ENCODE measurements around the gene TEKT3. TPM values are rescaled to one million over a fixed set of nuclear protein-coding genes. Genes with fewer than 3 reads are reported as not detected.

TEKT3 gene
- total RNA-seq, 1 donor from 2014 or later, result not detected

DNA sequence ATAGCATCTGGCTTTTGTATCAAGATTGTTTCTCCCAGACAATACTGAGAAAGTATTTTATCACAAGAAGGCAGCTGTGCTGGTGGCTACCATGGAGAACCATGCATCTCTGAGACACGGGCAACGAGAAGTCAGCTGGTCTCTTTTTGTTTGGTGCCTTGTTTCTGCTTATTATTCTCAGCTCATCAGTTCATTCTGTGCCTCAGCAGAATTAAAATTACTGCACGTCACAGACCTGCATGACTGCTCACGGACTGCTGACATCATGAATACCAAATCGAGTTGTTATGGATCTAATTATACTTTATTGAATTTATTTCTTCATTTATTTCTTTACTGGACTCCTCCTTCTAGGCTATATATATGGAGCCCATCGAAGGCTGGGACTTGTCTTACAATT is 57.3 kb downstream of the TEKT3 start:
- peaks cover 3% of the 10 kb centered on the region for H3K27me3 Mint-ChIP-seq (ENCODE audit: low read depth)
- intact Hi-C loops (cut with micrococcal nuclease), result no loop called here
- H3K27ac Mint-ChIP-seq, result no peak overlapping the region
- no peaks in the 10 kb centered on the region for H3K36me3 Mint-ChIP-seq (ENCODE audit: low read depth)
- H3K4me1 Mint-ChIP-seq (ENCODE audit: low read depth), result peaks cover 3% of the 10 kb centered on the region
- no peaks in the 10 kb centered on the region for H3K9me3 Mint-ChIP-seq
- H3K4me3 Mint-ChIP-seq (ENCODE audit: low read depth), result no peak overlapping the region
- no peak for DNase-seq (ENCODE audit: low spot score)

- H3K4me1 Mint-ChIP-seq (ENCODE audit: low read depth), result peaks cover 3% of the 10 kb centered on the region
- H3K9me3 Mint-ChIP-seq, result no peaks in the 10 kb centered on the region
- no peak overlapping the region for H3K27ac Mint-ChIP-seq
- intact Hi-C loops (cut with micrococcal nuclease), result no loop called here
- no peak overlapping the region for H3K4me3 Mint-ChIP-seq (ENCODE audit: low read depth)
- peaks cover 3% of the 10 kb centered on the region for H3K27me3 Mint-ChIP-seq (ENCODE audit: low read depth)
- H3K36me3 Mint-ChIP-seq (ENCODE audit: low read depth), result no peaks in the 10 kb centered on the region
- DNase-seq (ENCODE audit: low spot score), result no peak
Observed at GRCh38 chr17:15281909-15282308, 59.5 kb downstream of the TEKT3 start.

- Mint-ChIP-seq H3K9me3 (peaks cover 6% of the 10 kb centered on the region), H3K27me3 (ENCODE audit: low read depth) (peaks cover 3% of the 10 kb centered on the region), H3K4me1 (ENCODE audit: low read depth) (peaks cover 3% of the 10 kb centered on the region), H3K4me3 (ENCODE audit: low read depth) (no peak overlapping the region), H3K27ac (no peak overlapping the region), H3K36me3 (ENCODE audit: low read depth) (no peaks in the 10 kb centered on the region)
- intact Hi-C loops (cut with micrococcal nuclease), result no loop called here
- DNase-seq (ENCODE audit: low spot score), result no peak
Observed at GRCh38 chr17:15278924-15279477, 62.4 kb downstream of the TEKT3 start.

DNA sequence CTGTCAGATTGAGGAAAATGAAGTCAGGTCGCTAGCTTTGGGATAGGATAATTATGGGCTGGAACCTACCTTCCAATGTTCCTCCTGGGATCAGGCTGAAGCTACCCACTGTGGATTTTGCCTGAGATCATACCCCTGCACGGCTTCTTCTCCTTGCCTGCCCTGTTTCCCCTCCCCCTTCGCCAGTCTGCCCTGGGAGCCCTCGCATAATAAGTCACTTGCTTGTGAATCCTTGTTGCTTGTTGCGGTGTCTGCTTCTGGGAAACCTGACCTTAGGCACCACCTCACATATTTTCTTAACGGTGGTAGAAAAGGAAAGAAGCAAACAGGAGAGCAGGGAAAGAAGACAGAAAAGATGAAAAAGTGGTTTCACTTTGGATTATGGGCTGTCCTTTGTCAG is 63.0 kb downstream of the TEKT3 start:
- Mint-ChIP-seq H3K27ac (no peak overlapping the region), H3K9me3 (peaks cover 6% of the 10 kb centered on the region), H3K4me3 (ENCODE audit: low read depth) (no peak overlapping the region), H3K4me1 (ENCODE audit: low read depth) (peaks cover 3% of the 10 kb centered on the region), H3K36me3 (ENCODE audit: low read depth) (no peaks in the 10 kb centered on the region), H3K27me3 (ENCODE audit: low read depth) (peaks cover 3% of the 10 kb centered on the region)
- no peak for DNase-seq (ENCODE audit: low spot score)
- intact Hi-C loops (cut with micrococcal nuclease), result no loop called here

DNA sequence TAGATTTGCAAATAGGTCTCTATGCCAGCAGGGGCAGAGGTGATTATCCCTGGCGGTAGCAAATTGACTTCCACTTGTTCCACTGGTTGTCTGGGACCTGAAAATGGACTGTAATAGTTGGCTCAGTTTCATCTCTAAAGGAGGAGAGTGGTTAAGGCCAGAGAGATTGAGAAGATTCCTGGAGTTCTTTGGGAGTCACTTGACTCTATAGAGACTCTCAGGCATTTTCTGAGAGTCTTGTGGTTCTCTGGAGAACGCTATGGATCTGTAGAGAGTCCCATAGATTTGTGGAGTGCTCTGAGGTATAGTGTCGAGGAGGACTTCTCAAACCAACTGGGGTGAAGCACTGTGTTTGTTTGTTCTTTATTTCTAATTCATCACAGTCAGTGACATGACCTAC is 67.4 kb downstream of the TEKT3 start:
- intact Hi-C loops (cut with micrococcal nuclease), result no loop called here
- Mint-ChIP-seq H3K9me3 (peaks cover 6% of the 10 kb centered on the region), H3K4me1 (ENCODE audit: low read depth) (peaks cover 12% of the 10 kb centered on the region), H3K27ac (no peak overlapping the region), H3K27me3 (ENCODE audit: low read depth) (peaks cover 4% of the 10 kb centered on the region), H3K4me3 (ENCODE audit: low read depth) (no peak overlapping the region), H3K36me3 (ENCODE audit: low read depth) (no peaks in the 10 kb centered on the region)
- DNase-seq (ENCODE audit: low spot score), result no peak

- Mint-ChIP-seq H3K27ac (no peak overlapping the region), H3K9me3 (peaks cover 6% of the 10 kb centered on the region), H3K4me3 (ENCODE audit: low read depth) (no peak overlapping the region), H3K4me1 (ENCODE audit: low read depth) (peaks cover 12% of the 10 kb centered on the region), H3K27me3 (ENCODE audit: low read depth) (peaks cover 8% of the 10 kb centered on the region), H3K36me3 (ENCODE audit: low read depth) (no peaks in the 10 kb centered on the region)
- intact Hi-C loops (cut with micrococcal nuclease), result no loop called here
- DNase-seq (ENCODE audit: low spot score), result no peak
Observed at GRCh38 chr17:15273141-15273793, 68.1 kb downstream of the TEKT3 start.

DNA sequence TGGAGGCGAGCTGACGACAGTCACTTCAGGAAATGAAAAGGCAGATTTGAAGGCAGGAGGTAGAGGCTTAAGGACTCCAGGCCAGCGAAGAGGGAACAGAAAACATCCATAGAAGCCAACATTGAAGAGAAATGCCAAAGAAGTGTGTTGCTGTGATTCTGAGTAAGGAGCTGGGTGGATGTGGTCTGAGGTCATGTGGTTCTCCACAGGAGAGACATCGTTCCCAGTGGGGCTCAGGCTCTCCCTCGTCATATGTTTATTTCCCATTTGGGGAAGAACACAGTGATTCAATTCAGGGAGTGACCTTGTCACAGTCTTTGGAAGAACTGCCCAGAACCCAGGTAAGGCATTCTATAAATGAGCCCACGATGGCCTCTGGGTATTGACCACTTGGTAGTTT is 69.7 kb downstream of the TEKT3 start:
- peaks cover 14% of the 10 kb centered on the region for H3K27me3 Mint-ChIP-seq (ENCODE audit: low read depth)
- H3K27ac Mint-ChIP-seq, result no peak overlapping the region
- H3K36me3 Mint-ChIP-seq (ENCODE audit: low read depth), result no peaks in the 10 kb centered on the region
- H3K4me1 Mint-ChIP-seq (ENCODE audit: low read depth), result peaks cover 12% of the 10 kb centered on the region
- H3K4me3 Mint-ChIP-seq (ENCODE audit: low read depth), result no peak overlapping the region
- H3K9me3 Mint-ChIP-seq, result peaks cover 6% of the 10 kb centered on the region
- intact Hi-C loops (cut with micrococcal nuclease), result no loop called here
- no peak for DNase-seq (ENCODE audit: low spot score)

GRCh38 chr17:15270628-15271381 is 70.6 kb downstream of the TEKT3 start:
- Mint-ChIP-seq H3K4me3 (ENCODE audit: low read depth) (no peak overlapping the region), H3K9me3 (no peaks in the 10 kb centered on the region), H3K36me3 (ENCODE audit: low read depth) (no peaks in the 10 kb centered on the region), H3K4me1 (ENCODE audit: low read depth) (peaks cover 12% of the 10 kb centered on the region), H3K27me3 (ENCODE audit: low read depth) (peaks cover 22% of the 10 kb centered on the region), H3K27ac (no peak overlapping the region)
- DNase-seq (ENCODE audit: low spot score), result no peak
- intact Hi-C loops (cut with micrococcal nuclease), result no loop called here

DNA sequence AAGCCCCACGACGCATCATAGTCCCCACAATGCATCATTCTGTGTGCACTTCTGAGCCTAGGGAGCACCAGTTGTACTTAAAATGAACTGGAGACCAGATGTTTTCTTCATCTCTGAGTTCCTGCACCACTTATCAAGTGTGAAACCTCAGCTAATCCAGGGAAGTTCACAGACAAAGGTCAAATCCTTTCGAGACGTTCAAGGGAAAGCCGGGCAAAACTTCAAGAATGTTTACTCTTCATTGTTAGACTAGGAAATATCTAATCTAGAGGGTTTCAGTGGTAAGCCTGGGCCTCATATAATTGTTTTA is 71.7 kb downstream of the TEKT3 start:
- H3K36me3 Mint-ChIP-seq (ENCODE audit: low read depth), result no peaks in the 10 kb centered on the region
- H3K4me3 Mint-ChIP-seq (ENCODE audit: low read depth), result no peak overlapping the region
- no peaks in the 10 kb centered on the region for H3K9me3 Mint-ChIP-seq
- peaks cover 33% of the 10 kb centered on the region for H3K27me3 Mint-ChIP-seq (ENCODE audit: low read depth)
- intact Hi-C loops (cut with micrococcal nuclease), result no loop called here
- DNase-seq (ENCODE audit: low spot score), result no peak
- H3K27ac Mint-ChIP-seq, result no peak overlapping the region
- peaks cover 12% of the 10 kb centered on the region for H3K4me1 Mint-ChIP-seq (ENCODE audit: low read depth)

DNA sequence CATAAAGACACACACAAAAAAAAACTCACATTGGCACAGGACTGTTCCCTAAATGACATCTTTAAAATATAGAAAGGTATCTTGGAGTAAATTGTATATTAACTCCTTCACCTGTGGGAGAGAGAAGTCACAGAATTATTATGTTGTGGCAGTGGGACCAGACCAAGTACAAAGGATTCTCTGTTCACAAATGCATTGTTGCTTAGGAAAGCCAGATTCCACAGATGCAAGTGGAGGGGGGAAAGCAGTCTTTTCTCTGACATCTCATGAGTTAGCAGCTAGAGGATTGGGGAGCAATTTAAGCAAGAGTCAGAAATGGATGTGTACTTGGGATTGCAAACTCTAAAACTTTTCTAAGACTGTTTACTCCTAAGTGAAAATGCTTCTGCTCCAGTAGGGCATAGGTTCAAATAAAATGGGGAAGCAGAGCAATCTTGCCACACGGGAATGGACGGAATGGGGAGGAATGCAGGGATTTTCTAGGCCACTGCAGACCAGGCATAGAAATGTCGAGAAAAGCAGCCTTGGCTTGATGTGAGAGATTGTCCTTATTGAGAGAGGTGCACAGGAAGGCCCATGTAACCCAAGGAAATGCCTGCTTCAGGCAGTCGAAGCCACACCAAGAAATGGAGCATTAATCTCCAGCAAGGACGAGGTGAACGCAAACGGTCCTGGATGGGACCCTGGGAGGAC is 72.2 kb downstream of the TEKT3 start:
- H3K4me3 Mint-ChIP-seq (ENCODE audit: low read depth), result no peak overlapping the region
- H3K27ac Mint-ChIP-seq, result no peak overlapping the region
- peaks cover 12% of the 10 kb centered on the region for H3K4me1 Mint-ChIP-seq (ENCODE audit: low read depth)
- peaks cover 38% of the 10 kb centered on the region for H3K27me3 Mint-ChIP-seq (ENCODE audit: low read depth)
- no peaks in the 10 kb centered on the region for H3K9me3 Mint-ChIP-seq
- H3K36me3 Mint-ChIP-seq (ENCODE audit: low read depth), result no peaks in the 10 kb centered on the region
- intact Hi-C loops (cut with micrococcal nuclease), result no loop called here
- DNase-seq (ENCODE audit: low spot score), result no peak

DNA sequence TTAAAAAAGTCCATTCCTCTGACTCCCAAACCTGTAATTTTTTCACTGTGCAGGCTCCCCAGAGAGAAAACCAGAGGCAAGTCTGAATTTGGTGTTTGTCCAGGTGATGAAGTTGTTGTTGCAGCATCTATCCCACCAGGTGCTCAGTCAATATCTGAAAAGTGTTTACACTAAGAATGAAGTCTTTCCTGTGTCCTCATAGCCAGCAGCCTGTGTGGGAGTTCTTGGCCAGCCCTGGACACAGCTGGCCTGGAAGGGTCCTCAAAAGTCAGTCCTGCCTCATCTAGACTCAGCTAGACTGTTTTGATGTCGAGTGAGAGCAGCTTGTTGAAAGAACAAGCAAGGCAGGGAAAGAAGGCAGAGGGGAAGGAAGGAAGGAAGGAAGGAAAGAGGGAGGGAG is 72.9 kb downstream of the TEKT3 start:
- H3K36me3 Mint-ChIP-seq (ENCODE audit: low read depth), result no peaks in the 10 kb centered on the region
- no peak for DNase-seq (ENCODE audit: low spot score)
- peaks cover 44% of the 10 kb centered on the region for H3K27me3 Mint-ChIP-seq (ENCODE audit: low read depth)
- H3K9me3 Mint-ChIP-seq, result no peaks in the 10 kb centered on the region
- H3K4me3 Mint-ChIP-seq (ENCODE audit: low read depth), result no peak overlapping the region
- no peak overlapping the region for H3K27ac Mint-ChIP-seq
- intact Hi-C loops (cut with micrococcal nuclease), result no loop called here
- H3K4me1 Mint-ChIP-seq (ENCODE audit: low read depth), result peaks cover 12% of the 10 kb centered on the region

GRCh38 chr17:15267996-15268395 is 73.4 kb downstream of the TEKT3 start:
- Mint-ChIP-seq H3K27ac (no peak overlapping the region), H3K27me3 (ENCODE audit: low read depth) (peaks cover 47% of the 10 kb centered on the region)
- intact Hi-C loops (cut with micrococcal nuclease), result no loop called here

More at GRCh38 chr17:15267996-15268395, 73.4 kb downstream of the TEKT3 start:
- Mint-ChIP-seq H3K9me3 (no peaks in the 10 kb centered on the region), H3K36me3 (ENCODE audit: low read depth) (no peaks in the 10 kb centered on the region), H3K4me1 (ENCODE audit: low read depth) (peaks cover 12% of the 10 kb centered on the region), H3K4me3 (ENCODE audit: low read depth) (no peak overlapping the region)
- no peak for DNase-seq (ENCODE audit: low spot score)
